DOHH2 (cell line): ENCODE results near the gene GATA5.

Source experiments
- H3F3A ChIP-seq: fragments of 200-600 bp; sonication (generic), shearing (Covaris generic); 2 replicates; pipeline ENCODE4 v1.6.0; 2016; ENCODE audit warnings: antibody characterized with exemption, mild to moderate bottlenecking; ENCODE audit not compliant: control insufficient read depth, insufficient read depth
- H3K27ac ChIP-seq: fragments of 200-600 bp; sonication (generic); 2 replicates; pipeline ENCODE4 v1.5.1; 2014; ENCODE audit warnings: low read depth, mild to moderate bottlenecking, low read length, moderate library complexity
- H3K27me3 ChIP-seq: fragments of 200-600 bp; sonication (generic); 2 replicates; pipeline ENCODE4 v1.6.1; 2014; ENCODE audit warnings: mild to moderate bottlenecking, low read length, mixed read lengths; ENCODE audit not compliant: control insufficient read depth
- H3K36me3 ChIP-seq: fragments of 200-600 bp; sonication (generic); 2 replicates; pipeline ENCODE4 v1.6.1; 2014; ENCODE audit warnings: mild to moderate bottlenecking, low read length, moderate library complexity, mixed read lengths; ENCODE audit not compliant: control insufficient read depth
- H3K4me1 ChIP-seq: fragments of 200-600 bp; sonication (generic); 2 replicates; pipeline ENCODE4 v1.6.1; 2014; ENCODE audit warnings: mild to moderate bottlenecking, low read length, mixed read lengths; ENCODE audit not compliant: control insufficient read depth
- H3K4me2 ChIP-seq: fragments of 200-600 bp; sonication (generic); 2 replicates; pipeline ENCODE4 v1.6.0; 2014; ENCODE audit warnings: mild to moderate bottlenecking, low read length, moderate library complexity
- H3K4me3 ChIP-seq: fragments of 200-600 bp; sonication (generic); 2 replicates; pipeline ENCODE4 v1.5.1; 2014; ENCODE audit warnings: mild to moderate bottlenecking, low read length, mixed read lengths
- H3K79me2 ChIP-seq: fragments of 200-600 bp; sonication (generic); 2 replicates; pipeline ENCODE4 v1.6.1; 2014; ENCODE audit warnings: mild to moderate bottlenecking, low read length, mixed read lengths; ENCODE audit not compliant: control insufficient read depth
- H3K9me2 ChIP-seq: fragments of 200-600 bp; sonication (generic); replicated peaks from 2 replicates; pipeline ENCODE4 v1.6.1; 2014; ENCODE audit warnings: mild to moderate bottlenecking, low read length, mixed read lengths; ENCODE audit not compliant: control insufficient read depth
- H3K9me3 ChIP-seq: fragments of 200-600 bp; sonication (generic); 2 replicates; pipeline ENCODE4 v1.6.1; 2014; ENCODE audit warnings: antibody characterized with exemption, low read length, mixed read lengths; ENCODE audit not compliant: control insufficient read depth, insufficient read depth
- H4K20me1 ChIP-seq: fragments of 200-600 bp; sonication (generic); 2 replicates; pipeline ENCODE4 v1.6.0; 2014; ENCODE audit warnings: low read depth, mild to moderate bottlenecking, antibody characterized with exemption, low read length, moderate library complexity; ENCODE audit not compliant: control insufficient read depth, insufficient read depth
- EZH2phosphoT487 ChIP-seq: fragments of 200-600 bp; sonication (generic); IDR thresholded peaks from 2 replicates; pipeline ENCODE4 v1.6.1; 2017; ENCODE audit warnings: borderline replicate concordance, mild to moderate bottlenecking, antibody characterized with exemption, low read length, moderate library complexity, mixed read lengths
- TF ChIP-seq, protein P1 (sequence below): fragments of 200-600 bp; sonication (generic); IDR thresholded peaks from one replicate; pipeline ENCODE4 v1.5.1; 2014; ENCODE audit warnings: antibody characterized with exemption, mild to moderate bottlenecking, low read depth, low read length; ENCODE audit not compliant: poor library complexity, severe bottlenecking

The GATA5 gene

DNA sequence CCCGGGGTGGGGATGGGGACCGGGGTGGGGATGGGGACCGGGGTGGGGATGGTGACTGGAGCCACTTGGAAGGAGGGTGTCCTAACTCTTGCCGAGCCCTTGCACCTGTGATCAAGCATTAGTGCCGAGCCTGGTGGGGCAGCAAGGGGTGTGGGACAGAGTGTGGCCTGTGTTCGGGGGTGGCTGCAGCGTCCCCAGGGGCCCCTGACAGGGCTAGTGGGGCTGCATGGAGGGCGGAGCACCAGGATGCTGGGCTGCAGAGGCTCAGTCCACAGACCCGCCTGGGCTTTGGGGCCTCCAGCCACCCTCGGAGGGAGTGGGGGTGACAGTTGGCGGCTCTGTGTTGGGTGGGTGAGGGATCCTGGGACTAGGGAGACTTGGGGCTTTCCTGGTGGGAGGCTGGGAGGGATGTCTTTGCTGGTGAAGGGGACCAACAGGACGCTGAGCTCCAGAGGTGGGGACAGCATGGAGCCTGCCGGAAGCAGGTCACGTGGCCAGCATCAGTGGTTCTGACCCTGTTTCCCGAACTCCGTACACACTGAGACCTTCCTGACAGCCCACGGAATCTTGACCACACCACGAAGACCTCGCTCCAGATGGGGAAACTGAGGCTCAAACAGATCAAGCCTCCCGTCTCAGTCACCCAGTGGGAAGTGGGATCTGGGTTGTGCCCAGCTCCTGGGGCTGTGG, 53.0 kb downstream of the GATA5 start:
- H3K4me2 ChIP-seq: no peak overlapping the region
- no peaks in the 10 kb centered on the region for H3K36me3 ChIP-seq
- H3K4me1 ChIP-seq: no peaks in the 10 kb centered on the region
- H3K9me2 ChIP-seq: no peaks in the 10 kb centered on the region
- no peaks in the 10 kb centered on the region for H4K20me1 ChIP-seq
- H3K79me2 ChIP-seq: no peaks in the 10 kb centered on the region
- H3K4me3 ChIP-seq: no peak overlapping the region
- H3K27me3 ChIP-seq: no peaks in the 10 kb centered on the region
- no peaks in the 10 kb centered on the region; the same call in 1 of the 2 replicates for H3K9me3 ChIP-seq
- no peaks in the 10 kb centered on the region for H3F3A ChIP-seq
- TF ChIP-seq EZH2phosphoT487: no peak
- TF ChIP-seq, protein P1, sequence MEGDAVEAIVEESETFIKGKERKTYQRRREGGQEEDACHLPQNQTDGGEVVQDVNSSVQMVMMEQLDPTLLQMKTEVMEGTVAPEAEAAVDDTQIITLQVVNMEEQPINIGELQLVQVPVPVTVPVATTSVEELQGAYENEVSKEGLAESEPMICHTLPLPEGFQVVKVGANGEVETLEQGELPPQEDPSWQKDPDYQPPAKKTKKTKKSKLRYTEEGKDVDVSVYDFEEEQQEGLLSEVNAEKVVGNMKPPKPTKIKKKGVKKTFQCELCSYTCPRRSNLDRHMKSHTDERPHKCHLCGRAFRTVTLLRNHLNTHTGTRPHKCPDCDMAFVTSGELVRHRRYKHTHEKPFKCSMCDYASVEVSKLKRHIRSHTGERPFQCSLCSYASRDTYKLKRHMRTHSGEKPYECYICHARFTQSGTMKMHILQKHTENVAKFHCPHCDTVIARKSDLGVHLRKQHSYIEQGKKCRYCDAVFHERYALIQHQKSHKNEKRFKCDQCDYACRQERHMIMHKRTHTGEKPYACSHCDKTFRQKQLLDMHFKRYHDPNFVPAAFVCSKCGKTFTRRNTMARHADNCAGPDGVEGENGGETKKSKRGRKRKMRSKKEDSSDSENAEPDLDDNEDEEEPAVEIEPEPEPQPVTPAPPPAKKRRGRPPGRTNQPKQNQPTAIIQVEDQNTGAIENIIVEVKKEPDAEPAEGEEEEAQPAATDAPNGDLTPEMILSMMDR: no peak
- no peak overlapping the region for H3K27ac ChIP-seq

DNA sequence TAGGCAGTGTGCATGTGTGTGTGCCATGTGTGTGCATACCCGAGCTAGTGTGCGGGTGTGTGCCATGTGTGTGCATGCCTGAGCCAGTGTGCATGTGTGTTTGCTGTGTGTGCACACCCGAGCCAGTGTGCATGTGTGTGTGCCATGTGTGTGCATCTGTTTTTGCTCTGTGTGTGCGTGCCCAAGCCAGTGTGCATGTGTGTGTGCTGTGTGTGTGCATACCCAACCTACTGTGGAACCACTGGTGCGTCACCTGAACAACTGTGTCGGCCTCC, 54.1 kb downstream of the GATA5 start:
- Histone ChIP-seq H3K4me2 (no peak overlapping the region), H3K27me3 (no peaks in the 10 kb centered on the region), H3K9me2 (no peaks in the 10 kb centered on the region), H3K27ac (no peak overlapping the region), H3K9me3 (no peaks in the 10 kb centered on the region; the same call in 1 of the 2 replicates), H3K79me2 (no peaks in the 10 kb centered on the region), H3K4me3 (no peak overlapping the region), H3F3A (no peaks in the 10 kb centered on the region), H4K20me1 (no peaks in the 10 kb centered on the region), H3K36me3 (no peaks in the 10 kb centered on the region), H3K4me1 (no peaks in the 10 kb centered on the region)
- TF ChIP-seq EZH2phosphoT487: no peak
- TF ChIP-seq, protein P1: no peak

DNA sequence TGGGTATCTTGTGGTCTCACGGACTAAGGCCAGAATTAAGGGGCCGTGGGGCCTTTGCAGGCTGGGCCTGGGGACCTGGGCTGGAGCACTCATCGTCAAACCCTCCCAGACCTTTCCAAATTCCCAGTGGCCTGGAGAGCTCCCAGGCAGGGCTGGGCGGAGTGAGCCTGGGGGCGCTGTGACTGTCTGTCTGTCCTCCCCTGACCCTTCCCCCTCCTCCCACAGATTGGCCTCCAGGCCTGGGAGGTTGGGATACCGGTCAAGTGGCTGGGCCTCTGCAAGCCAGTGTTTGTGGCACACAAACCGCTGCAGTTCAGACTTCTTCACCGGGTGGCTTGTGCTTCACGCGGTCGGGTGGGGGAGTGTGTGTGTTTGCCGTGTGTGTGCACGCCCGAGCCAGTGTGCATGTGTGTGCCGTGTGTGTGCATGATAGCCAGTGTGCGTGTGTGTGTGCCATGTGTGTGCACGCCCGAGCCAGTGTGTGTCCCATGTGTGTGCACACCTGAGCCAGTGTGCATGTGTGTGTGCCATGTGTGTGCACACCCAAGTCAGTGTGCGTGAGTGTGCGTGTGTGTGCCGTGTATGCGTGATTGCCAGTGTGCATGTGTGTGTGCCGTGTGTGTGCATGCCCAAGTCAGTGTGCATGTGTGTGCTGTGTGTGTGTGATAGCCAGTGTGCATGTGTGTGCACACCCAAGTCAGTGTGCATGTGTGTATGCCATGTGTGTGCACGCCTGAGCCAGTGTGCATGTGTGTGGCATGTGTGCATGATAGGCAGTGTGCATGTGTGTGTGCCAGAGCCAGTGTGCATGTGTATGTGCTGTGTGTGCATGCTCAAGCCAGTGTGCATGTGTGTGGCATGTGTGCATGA, 54.7 kb downstream of the GATA5 start:
- Histone ChIP-seq H4K20me1 (no peaks in the 10 kb centered on the region), H3K9me2 (no peaks in the 10 kb centered on the region), H3K36me3 (no peaks in the 10 kb centered on the region), H3K4me3 (no peak overlapping the region), H3K27me3 (no peaks in the 10 kb centered on the region), H3K79me2 (no peaks in the 10 kb centered on the region), H3K27ac (no peak overlapping the region), H3F3A (no peaks in the 10 kb centered on the region), H3K4me1 (no peaks in the 10 kb centered on the region), H3K9me3 (no peaks in the 10 kb centered on the region; the same call in 1 of the 2 replicates), H3K4me2 (no peak overlapping the region)
- TF ChIP-seq, protein P1: no peak
- TF ChIP-seq EZH2phosphoT487: no peak
